ENCODE data around the gene PDE4C.
"Not testable (repeated sequence)": the region's sequence is repeated elsewhere in the genome, so short reads cannot be mapped to it uniquely, and the experiment has no call there.

Gene PDE4C

DNA sequence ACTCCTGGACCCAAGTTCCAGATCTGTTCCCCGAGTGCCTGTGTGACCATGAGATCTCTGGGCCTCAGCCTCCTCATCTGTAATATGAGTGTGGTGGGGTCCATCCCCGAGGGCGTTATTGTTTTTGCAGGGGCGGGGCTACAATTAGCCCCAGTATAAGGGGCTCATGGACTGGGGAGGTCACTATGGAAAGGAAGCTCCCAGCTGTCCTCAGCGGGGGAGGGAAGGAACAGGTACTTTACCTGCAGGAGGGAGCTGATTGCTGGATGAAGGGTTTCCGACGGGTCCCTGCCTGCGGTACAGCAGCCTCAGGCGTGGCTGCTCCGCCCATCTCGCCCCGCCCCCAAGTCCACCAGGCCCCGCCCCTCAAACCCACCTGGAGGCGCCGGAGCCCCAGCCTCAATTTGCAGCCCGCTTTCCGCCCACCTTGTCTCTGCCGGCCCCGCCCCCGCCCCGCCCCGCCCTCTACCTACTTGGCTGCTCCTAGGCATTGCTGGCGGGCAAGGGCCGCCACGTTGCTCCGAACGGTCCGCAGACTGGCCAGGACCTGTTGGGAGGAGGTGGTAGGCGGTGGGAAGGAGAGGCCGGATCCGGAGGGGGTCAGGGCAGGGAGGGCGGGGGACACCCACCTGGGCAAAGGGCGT, 5.5 kb downstream of the PDE4C start:
- Histone ChIP-seq H3K4me1 (ENCODE audit: insufficient read depth, low read length) (no peaks in the 10 kb centered on the region; the same call in 1 of the 2 replicates), H3K36me3 (ENCODE audit: insufficient read depth, low read length) (no peaks in the 10 kb centered on the region), H3K9ac (ENCODE audit: low read depth, low read length) (peak overlapping the region; percentile 42; the same call in 1 of the 2 replicates), H3K9me3 (ENCODE audit: control insufficient read depth, insufficient read depth, low read length) (no peaks in the 10 kb centered on the region)

DNA sequence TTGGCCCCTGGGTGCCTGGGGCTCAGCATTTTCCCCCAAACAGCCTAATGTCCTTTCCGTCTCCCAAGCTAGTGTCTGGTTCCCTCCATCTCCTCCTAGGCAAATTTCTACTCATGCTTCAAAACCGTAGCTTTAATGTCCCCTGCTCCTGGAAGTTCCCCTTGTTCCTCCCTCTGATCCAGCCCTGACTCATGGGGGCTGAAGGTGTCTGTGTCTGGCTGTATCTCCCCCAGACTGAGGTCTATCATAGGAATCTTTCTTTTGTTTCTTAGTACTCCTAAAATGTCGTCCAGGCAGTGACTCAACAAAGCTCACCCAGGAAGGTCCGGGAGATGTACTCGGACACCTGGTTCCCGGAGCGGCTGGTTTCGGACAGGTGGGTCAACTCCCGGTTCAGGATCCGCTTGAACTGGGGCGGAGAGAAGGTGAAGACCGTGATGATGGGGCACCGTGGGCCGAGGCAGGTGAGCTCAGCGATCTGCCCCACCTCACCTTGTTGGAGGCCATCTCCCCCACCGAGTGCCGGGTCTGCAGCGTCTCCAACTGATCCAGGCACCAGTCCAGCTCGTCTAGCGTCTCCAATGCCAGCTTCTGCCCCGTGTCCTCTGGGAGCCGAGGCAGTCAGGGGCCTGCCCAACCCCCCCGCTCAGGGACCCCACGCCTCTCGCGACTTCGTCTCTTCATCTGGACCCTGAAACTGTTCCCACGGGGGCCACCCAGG, 6.2 kb downstream of the PDE4C start:
- Histone ChIP-seq H3K9me3 (ENCODE audit: control insufficient read depth, insufficient read depth, low read length) (no peaks in the 10 kb centered on the region), H3K36me3 (ENCODE audit: insufficient read depth, low read length) (no peaks in the 10 kb centered on the region), H3K4me1 (ENCODE audit: insufficient read depth, low read length) (no peaks in the 10 kb centered on the region; the same call in 1 of the 2 replicates), H3K9ac (ENCODE audit: low read depth, low read length) (peak overlapping the region; percentile 37; the same call in 1 of the 2 replicates)

DNA sequence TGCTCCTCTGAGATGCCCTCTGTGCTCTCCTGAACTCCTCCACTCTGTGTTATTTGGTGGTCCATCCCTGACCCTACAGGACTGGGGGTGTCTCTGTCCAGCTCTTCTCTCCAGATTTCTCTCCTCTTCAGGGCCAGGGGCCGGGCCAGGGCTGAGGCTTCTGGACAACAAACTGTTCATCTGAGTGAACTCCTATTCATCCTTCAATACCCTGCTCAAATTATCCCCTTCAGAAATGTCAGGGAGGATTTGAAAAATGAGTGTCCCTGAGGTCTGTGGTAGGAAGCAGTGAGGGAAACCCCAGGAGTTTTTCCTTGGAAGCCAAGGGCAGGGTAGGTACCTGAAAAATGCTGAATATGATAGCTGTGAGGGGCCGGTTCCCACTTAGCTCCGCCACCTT, 7.6 kb downstream of the PDE4C start:
- Histone ChIP-seq H3K9me3 (ENCODE audit: control insufficient read depth, insufficient read depth, low read length) (no peaks in the 10 kb centered on the region), H3K9ac (ENCODE audit: low read depth, low read length) (no peak overlapping the region), H3K36me3 (ENCODE audit: insufficient read depth, low read length) (no peaks in the 10 kb centered on the region), H3K4me1 (ENCODE audit: insufficient read depth, low read length) (no peaks in the 10 kb centered on the region; the same call in 1 of the 2 replicates)

DNA sequence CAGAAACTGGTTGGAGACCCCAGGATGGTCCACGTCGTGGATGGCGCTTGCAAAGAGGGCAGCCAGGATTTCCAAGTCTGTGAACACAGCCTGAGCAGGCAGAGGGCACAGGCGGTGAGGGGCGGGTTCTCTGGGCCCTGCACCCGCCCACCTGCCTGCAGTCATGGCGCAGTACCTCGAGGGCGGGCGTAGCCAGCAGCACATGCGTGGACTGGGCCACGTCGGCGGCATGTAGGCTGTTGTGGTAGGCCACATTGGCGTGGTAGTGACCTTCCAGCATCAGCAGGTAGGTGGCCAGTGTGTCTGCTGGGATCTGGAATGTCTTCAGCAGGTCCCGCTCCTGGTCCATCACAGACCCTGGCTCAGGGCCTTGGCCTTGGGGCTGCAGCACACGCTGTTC, 8.1 kb downstream of the PDE4C start:
- Histone ChIP-seq H3K4me1 (ENCODE audit: insufficient read depth, low read length) (no peaks in the 10 kb centered on the region; the same call in 1 of the 2 replicates), H3K36me3 (ENCODE audit: insufficient read depth, low read length) (no peaks in the 10 kb centered on the region), H3K9ac (ENCODE audit: low read depth, low read length) (no peak overlapping the region), H3K9me3 (ENCODE audit: control insufficient read depth, insufficient read depth, low read length) (no peaks in the 10 kb centered on the region)

DNA sequence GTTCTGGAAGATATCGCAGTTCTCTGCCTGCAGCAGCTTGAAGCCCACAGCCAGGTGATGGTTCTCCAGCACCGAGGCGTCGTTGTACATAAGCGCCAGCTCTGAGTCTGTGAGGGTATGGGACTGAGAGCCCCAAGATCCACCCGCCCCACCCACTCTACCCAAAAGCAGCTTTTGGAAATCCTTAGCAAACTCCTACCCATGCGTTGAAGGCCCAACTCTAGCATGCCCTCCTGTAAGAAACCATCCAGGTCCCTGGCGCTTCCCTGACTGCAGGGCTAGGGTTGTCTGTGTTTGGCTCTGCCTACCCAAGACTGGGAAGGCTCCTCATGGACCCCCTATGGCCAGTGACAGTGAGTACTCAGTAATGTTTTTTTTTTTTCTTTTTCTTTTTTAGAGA, 9.4 kb downstream of the PDE4C start:
- Histone ChIP-seq H3K36me3 (ENCODE audit: insufficient read depth, low read length) (no peaks in the 10 kb centered on the region), H3K4me1 (ENCODE audit: insufficient read depth, low read length) (no peaks in the 10 kb centered on the region), H3K9me3 (ENCODE audit: control insufficient read depth, insufficient read depth, low read length) (no peaks in the 10 kb centered on the region), H3K9ac (ENCODE audit: low read depth, low read length) (no peak overlapping the region)

DNA sequence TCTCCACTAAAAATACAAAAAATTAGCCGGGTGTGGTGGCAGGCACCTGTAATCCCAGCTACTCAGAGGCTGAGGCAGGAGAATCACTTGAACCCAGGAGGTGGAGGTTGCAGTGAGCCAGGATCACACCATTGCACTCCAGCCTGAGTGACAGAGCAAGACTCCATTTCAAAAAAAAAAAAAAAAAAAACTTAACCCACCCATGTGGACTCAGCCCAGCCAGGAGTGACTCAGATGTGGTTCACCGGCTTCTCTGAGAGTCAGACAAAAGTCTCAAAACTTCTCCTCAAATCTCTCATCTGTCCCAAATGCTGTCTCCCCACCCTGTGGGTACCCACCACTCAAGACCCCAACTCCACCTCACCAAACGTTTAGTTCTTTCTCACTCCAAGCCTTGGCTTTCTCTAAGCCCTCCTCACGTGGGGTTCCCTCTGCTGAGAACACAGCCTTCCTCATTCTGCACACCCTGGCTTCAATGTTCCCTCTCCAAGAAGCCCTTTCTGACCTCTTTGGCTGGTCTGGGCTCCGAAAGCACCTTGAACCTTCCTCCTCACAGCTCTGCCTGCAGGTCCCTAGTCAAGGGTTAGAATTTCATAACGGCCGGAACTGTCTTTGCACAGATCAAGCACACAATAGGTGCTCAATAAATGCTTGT, 11.3 kb downstream of the PDE4C start:
- no peaks in the 10 kb centered on the region for H3K4me1 ChIP-seq (ENCODE audit: insufficient read depth, low read length)
- no peaks in the 10 kb centered on the region for H3K36me3 ChIP-seq (ENCODE audit: insufficient read depth, low read length)
- no peak overlapping the region for H3K9ac ChIP-seq (ENCODE audit: low read depth, low read length)
- no peaks in the 10 kb centered on the region for H3K9me3 ChIP-seq (ENCODE audit: control insufficient read depth, insufficient read depth, low read length)

DNA sequence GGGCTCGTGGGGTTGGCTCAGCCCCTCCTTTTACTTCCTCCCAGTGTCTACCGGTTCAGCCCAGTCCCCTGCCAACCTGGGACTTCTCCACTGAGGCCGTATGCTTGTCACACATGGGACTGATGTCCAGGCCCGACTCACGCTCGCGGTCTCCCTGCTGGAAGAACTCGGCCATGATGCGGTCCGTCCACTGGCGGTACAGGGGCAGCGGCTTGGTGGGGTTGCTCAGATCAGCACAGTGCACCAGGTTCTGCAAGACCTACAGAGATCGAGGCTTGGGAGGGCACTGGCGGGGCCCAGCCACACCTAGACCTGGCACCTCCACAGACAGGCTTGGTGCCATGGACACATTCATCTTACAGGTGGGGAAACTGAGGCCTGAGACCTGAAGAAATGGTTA, 14.6 kb downstream of the PDE4C start:
- no peaks in the 10 kb centered on the region for H3K4me1 ChIP-seq (ENCODE audit: insufficient read depth, low read length)
- no peaks in the 10 kb centered on the region for H3K9me3 ChIP-seq (ENCODE audit: control insufficient read depth, insufficient read depth, low read length)
- no peak overlapping the region for H3K9ac ChIP-seq (ENCODE audit: low read depth, low read length)
- H3K36me3 ChIP-seq (ENCODE audit: insufficient read depth, low read length): no peaks in the 10 kb centered on the region

DNA sequence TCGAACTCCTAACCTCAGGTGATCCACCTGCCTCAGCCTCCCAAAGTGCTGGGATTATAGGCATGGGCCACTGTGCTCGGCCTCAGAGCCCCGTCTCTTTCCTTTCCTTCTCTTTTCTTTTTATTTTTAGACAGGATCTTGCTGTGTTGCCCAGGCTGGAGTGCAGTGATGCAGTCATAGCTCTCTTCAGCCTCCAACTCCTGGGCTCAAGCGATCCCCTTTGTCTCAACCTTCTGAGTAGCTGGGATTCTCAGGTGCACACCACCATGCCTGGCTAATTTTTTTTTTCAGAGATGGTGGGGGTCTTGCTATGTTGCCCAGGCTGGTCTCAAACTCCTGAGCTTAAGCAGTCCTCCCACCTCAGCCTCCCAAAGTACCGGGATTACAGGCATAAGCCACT, 16.3 kb downstream of the PDE4C start:
- not testable (repeated sequence) for H3K9me3 ChIP-seq (ENCODE audit: control insufficient read depth, insufficient read depth, low read length); H3K4me1 ChIP-seq (ENCODE audit: insufficient read depth, low read length); H3K36me3 ChIP-seq (ENCODE audit: insufficient read depth, low read length); H3K9ac ChIP-seq (ENCODE audit: low read depth, low read length)

DNA sequence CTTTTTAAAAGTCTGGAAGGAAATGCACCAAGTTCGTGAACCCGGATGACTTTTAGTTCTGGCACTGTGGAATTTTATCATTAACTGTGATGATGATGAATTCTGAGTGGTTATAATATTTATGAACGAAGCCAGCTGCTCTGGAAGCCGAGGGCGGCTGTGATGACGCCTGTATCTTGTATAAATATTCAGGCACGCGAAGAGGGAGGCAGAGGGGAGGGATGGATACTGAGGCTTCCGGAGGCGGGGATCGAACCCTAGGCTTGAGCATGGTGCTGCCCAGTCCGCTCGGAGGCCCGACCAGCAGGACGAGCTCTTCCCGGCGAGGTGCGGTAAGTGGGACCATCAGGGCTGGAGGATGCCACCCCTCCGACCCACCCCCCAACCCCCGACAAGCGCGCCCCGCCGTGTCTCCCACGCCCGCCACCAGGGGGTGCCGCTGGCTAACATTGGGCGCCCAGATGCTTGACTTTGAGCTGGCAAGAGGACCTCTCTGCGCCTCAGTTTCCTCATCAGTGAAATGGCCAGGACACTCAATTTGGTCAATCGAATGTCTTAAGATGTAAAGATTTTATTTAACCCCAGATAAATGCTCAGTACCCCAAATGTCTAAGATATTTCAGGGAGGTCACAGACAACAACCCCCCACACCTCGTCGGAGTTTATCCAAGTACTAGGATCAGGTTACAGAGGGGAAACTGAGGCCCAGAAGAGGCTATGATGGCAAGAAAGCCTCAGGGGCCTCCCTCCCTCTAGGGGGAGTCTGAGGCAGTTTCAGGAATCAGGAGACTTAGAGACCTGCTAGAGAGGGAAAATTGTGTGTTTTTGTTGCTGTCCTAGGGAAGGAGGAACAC, 17.9 kb downstream of the PDE4C start:
- H3K9ac ChIP-seq (ENCODE audit: low read depth, low read length): peak overlapping the region; percentile 15; the same call in 1 of the 2 replicates
- no peaks in the 10 kb centered on the region for H3K36me3 ChIP-seq (ENCODE audit: insufficient read depth, low read length)
- no peaks in the 10 kb centered on the region for H3K9me3 ChIP-seq (ENCODE audit: control insufficient read depth, insufficient read depth, low read length)
- no peaks in the 10 kb centered on the region; the same call in 1 of the 2 replicates for H3K4me1 ChIP-seq (ENCODE audit: insufficient read depth, low read length)

DNA sequence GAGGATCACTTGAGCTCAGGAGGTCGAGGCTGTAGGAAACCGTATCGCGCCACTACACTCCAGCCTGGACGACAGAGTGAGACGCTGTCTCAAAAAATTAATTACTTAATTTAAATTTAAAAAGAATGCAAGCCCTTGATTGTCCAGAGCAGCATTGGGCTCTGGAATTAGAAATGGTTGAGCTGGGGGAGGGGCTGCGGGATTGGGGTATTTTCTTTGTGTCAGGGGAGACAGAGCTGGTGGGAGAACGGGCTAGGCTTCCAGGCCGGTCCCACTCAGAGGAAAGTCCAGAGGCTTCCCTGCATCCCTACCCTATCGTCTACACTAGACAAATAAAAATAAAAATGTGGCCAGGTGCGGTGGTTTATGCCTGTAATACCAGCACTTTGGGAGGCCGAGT, 20.2 kb downstream of the PDE4C start:
- H3K9me3 ChIP-seq (ENCODE audit: control insufficient read depth, insufficient read depth, low read length): no peaks in the 10 kb centered on the region
- no peaks in the 10 kb centered on the region; the same call in 1 of the 2 replicates for H3K4me1 ChIP-seq (ENCODE audit: insufficient read depth, low read length)
- H3K9ac ChIP-seq (ENCODE audit: low read depth, low read length): peak overlapping the region; percentile 78
- H3K36me3 ChIP-seq (ENCODE audit: insufficient read depth, low read length): no peaks in the 10 kb centered on the region

DNA sequence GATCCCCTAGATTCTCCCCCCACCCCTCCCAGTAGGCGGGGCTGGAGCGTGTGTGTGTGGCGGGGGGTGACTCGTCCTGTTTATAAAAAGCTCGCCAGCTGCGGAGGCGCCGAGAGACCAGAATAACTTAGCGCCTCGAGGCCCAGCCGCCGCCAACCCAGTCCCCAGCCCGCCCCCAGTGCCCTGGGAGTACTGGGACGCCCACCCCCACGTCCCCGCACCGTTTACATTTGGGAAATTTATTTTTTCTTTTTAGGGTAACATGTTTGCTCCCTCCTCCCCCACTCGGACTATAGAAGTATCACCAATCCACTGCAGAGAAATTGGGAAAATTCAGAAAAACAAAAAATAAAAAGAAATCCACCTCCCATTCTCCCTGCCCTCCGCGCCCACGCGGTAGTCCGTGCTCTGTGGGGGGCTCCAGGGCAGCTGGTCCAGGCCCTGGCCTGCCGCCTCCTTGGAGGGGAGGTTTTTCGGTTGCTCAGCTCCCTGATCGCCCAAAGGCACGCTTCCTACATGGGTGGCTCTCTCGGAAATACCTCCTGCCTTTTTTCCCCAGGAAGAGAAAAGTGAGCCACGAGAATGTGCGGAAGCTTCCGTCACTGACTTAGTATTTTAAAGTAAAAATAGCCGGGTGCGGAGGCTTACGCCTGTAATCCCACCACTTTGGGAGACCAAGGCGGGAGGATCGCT, 20.9 kb downstream of the PDE4C start:
- peak overlapping the region; percentile 78 for H3K9ac ChIP-seq (ENCODE audit: low read depth, low read length)
- no peaks in the 10 kb centered on the region; the same call in 1 of the 2 replicates for H3K4me1 ChIP-seq (ENCODE audit: insufficient read depth, low read length)
- H3K9me3 ChIP-seq (ENCODE audit: control insufficient read depth, insufficient read depth, low read length): no peaks in the 10 kb centered on the region
- no peaks in the 10 kb centered on the region for H3K36me3 ChIP-seq (ENCODE audit: insufficient read depth, low read length)

DNA sequence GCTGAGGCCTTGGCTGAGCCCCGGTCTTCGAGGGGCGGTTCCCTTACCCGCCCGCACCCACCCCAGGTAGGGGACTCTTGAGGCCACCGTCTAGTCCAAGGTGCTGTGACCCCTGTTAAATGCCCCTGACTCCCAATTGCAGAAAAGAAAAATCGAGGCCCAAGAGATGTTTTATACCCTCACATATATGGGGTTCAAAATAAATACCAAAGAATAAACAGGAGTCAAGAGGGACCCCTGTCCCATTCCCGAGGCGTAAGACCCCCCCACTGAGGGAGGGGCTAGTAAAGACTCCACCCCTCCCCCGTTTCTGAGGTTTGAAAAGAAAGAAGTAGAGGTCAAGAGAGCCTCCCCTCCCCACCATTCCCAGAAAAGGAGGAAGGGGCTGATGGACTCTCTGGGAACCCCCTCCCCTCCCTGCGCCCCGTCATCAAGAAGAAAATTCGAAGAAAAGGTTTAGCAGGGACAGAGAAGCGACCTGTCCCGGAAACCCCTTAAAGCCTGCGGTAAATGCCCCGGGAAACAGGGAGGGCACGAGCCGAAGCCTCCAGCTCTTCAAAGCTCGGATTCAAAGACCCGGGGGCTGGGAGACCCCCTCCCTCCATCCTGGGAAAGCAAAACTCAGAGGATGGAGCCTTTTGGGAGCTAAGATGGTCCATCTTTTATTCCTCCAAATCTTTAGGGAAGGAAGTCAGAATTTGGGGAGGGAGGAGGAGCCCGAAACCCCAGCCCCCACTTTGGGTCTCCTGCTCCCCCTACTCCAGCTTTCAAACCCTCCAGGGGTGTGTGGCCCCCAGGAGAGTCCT, 21.6 kb downstream of the PDE4C start:
- Histone ChIP-seq H3K9ac (ENCODE audit: low read depth, low read length) (peak overlapping the region; percentile 78), H3K4me1 (ENCODE audit: insufficient read depth, low read length) (no peaks in the 10 kb centered on the region; the same call in 1 of the 2 replicates), H3K36me3 (ENCODE audit: insufficient read depth, low read length) (no peaks in the 10 kb centered on the region), H3K9me3 (ENCODE audit: control insufficient read depth, insufficient read depth, low read length) (no peaks in the 10 kb centered on the region)

DNA sequence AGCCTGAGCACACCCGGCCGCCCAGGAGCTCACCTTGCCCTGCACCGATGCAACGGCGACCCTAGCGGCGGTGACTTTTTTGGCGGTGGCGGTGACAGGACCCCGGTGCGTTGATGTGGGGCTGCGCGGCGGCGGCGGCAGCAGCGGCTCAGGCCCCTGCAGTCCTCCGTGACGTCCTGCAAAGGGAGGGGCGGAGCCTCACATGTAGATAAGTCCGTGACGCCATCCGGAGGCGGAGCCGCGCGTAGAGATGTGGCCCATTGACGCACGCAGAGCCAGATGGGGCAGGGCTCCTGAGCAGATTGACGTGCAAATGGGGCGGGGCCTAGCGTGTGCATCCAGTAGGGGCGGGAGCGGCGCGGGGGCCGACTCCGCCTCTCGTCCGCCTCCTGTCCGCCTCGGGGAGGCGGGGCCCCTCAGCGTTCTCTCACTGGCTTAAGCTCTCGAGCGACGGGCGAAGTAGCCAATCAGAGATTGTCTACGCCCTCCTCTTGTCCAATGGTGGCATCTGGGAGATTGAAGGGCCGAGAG, 22.3 kb downstream of the PDE4C start, which contains the start of gene RAB3A:
Gene RAB3A (minus strand): TSS at position 180 of the 531 bp plus-strand sequence. CDS start 1,302 bp downstream, outside the sequence.
- peak within 1 kb of the TSS; percentile 89 for H3K9ac ChIP-seq (ENCODE audit: low read depth, low read length)

More for the DNA sequence above, 22.3 kb downstream of the PDE4C start, which contains the start of gene RAB3A:
- no peaks in the 10 kb centered on the region for H3K9me3 ChIP-seq (ENCODE audit: control insufficient read depth, insufficient read depth, low read length)
- no peaks in the 10 kb centered on the region; the same call in 1 of the 2 replicates for H3K4me1 ChIP-seq (ENCODE audit: insufficient read depth, low read length)
- H3K36me3 ChIP-seq (ENCODE audit: insufficient read depth, low read length): no peaks in the 10 kb centered on the region

All from ES-I3 (cell line).